Stimulated activated naive B cell treated with anti-CD40 and anti-IgM and Interleukin-4, amounts not matched to agents 10 μg/mL and 1 μg/mL and 100 μg/mL, for 72 hours (primary cell): Measurements from ENCODE around the gene OR5AS1.
"Not testable (repeated sequence)": the region's sequence is repeated elsewhere in the genome, so short reads cannot be mapped to it uniquely, and the experiment has no call there.

Experiments used
- ATAC-seq, 2 donors: fragments of 150-1000 bp; cut with Tn5 transposase; replicated peaks; 2 replicates each; pipeline ENCODE4 v1.10.0; 2021; ENCODE audit warnings: moderate library complexity in 1 of 2
- DNase-seq: peaks from one replicate; pipeline ENCODE4 v3.0.0; 2021
- H3K27ac Mint-ChIP-seq: one replicate; pipeline ENCODE4 v1.8.0; 2022; ENCODE audit warnings: mild to moderate bottlenecking, mixed read lengths
- H3K27me3 Mint-ChIP-seq, 2 donors: one replicate each; pipeline ENCODE4 v1.8.0; 2022; ENCODE audit warnings: mixed read lengths in 2 of 2
- H3K36me3 Mint-ChIP-seq, 2 donors: one replicate each; pipeline ENCODE4 v1.8.0; 2022; ENCODE audit warnings: mixed read lengths in 2 of 2, mild to moderate bottlenecking in 1 of 2
- H3K4me1 Mint-ChIP-seq, 2 donors: one replicate each; pipeline ENCODE4 v1.8.0; 2022; ENCODE audit warnings: mixed read lengths in 2 of 2, mild to moderate bottlenecking in 1 of 2
- H3K4me3 Mint-ChIP-seq, 2 donors: one replicate each; pipeline ENCODE4 v1.8.0; 2022; ENCODE audit warnings: mild to moderate bottlenecking in 2 of 2, mixed read lengths in 2 of 2, moderate library complexity in 1 of 2
- H3K9me3 Mint-ChIP-seq, 2 donors: one replicate each; pipeline ENCODE4 v1.8.0; 2022; ENCODE audit warnings: mixed read lengths in 2 of 2, mild to moderate bottlenecking in 1 of 2

OR5AS1 gene

GRCh38 chr11:56027354-56027753, at the start of gene OR5AS1:
TSS of gene OR5AS1 (plus strand) at chr11:56027654. CDS start at chr11:56030419, 2,765 bp downstream.
- Mint-ChIP-seq H3K9me3 (peaks cover 3 to 5% of the 10 kb centered on the region in 2 donors), H3K4me1 (no peaks in the 10 kb centered on the region), H3K36me3 (no peaks in the 10 kb centered on the region), H3K27me3 (no peaks in the 10 kb centered on the region), H3K27ac (no peak within 1 kb of the TSS), H3K4me3 (no peak within 1 kb of the TSS)
- DNase-seq (no peak), ATAC-seq (no peak)

GRCh38 chr11:55994525-55994924, 32.9 kb upstream of the OR5AS1 start, which contains the start of gene OR5F1:
TSS of gene OR5F1 (minus strand) at chr11:55994625. CDS start at chr11:55994625, 0 bp downstream.
- H3K27ac Mint-ChIP-seq, result no peak within 1 kb of the TSS

GRCh38 chr11:56010716-56011115, 16.7 kb upstream of the OR5AS1 start:
- Mint-ChIP-seq H3K9me3 (peaks cover 0 to 9% of the 10 kb centered on the region in 2 donors), H3K36me3 (no peaks in the 10 kb centered on the region), H3K27me3 (no peaks in the 10 kb centered on the region), H3K27ac (no peak overlapping the region), H3K4me1 (no peaks in the 10 kb centered on the region), H3K4me3 (no peak overlapping the region)
- DNase-seq (no peak), ATAC-seq (no peak)

More at GRCh38 chr11:55994525-55994924, 32.9 kb upstream of the OR5AS1 start, which contains the start of gene OR5F1:
- Mint-ChIP-seq H3K4me3 (no peak within 1 kb of the TSS), H3K36me3 (no peaks in the 10 kb centered on the region), H3K4me1 (no peaks in the 10 kb centered on the region), H3K9me3 (peaks cover 8% of the 10 kb centered on the region in 2 donors), H3K27me3 (no peaks in the 10 kb centered on the region)
- no peak for DNase-seq
- ATAC-seq, result no peak

- DNase-seq, result no peak
- Mint-ChIP-seq H3K27ac (no peak overlapping the region), H3K4me1 (no peaks in the 10 kb centered on the region), H3K36me3 (no peaks in the 10 kb centered on the region), H3K4me3 (no peak overlapping the region), H3K27me3 (no peaks in the 10 kb centered on the region), H3K9me3 (peaks cover 7 to 8% of the 10 kb centered on the region in 2 donors)
- ATAC-seq, result no peak
These were observed 13.6 kb upstream of the OR5AS1 start for GRCh38 chr11:56013805-56014204.

- ATAC-seq, result no peak
- Mint-ChIP-seq H3K36me3 (no peaks in the 10 kb centered on the region), H3K4me1 (no peaks in the 10 kb centered on the region), H3K9me3 (peaks cover 3% of the 10 kb centered on the region in 2 donors), H3K4me3 (no peak overlapping the region), H3K27me3 (no peaks in the 10 kb centered on the region), H3K27ac (no peak overlapping the region)
- no peak for DNase-seq
These were observed 18.1 kb downstream of the OR5AS1 start for GRCh38 chr11:56045538-56045937.

- Mint-ChIP-seq H3K4me1 (no peaks in the 10 kb centered on the region), H3K4me3 (no peak overlapping the region), H3K27ac (no peak overlapping the region), H3K36me3 (no peaks in the 10 kb centered on the region), H3K9me3 (no peaks in the 10 kb centered on the region), H3K27me3 (no peaks in the 10 kb centered on the region)
- DNase-seq, result no peak
- ATAC-seq, result no peak
These were observed 21.0 kb downstream of the OR5AS1 start for GRCh38 chr11:56048480-56048879.

- H3K27ac Mint-ChIP-seq, result no peak overlapping the region
- no peaks in the 10 kb centered on the region for H3K27me3 Mint-ChIP-seq
- no peaks in the 10 kb centered on the region for H3K36me3 Mint-ChIP-seq
- H3K4me1 Mint-ChIP-seq, result no peaks in the 10 kb centered on the region
- no peak overlapping the region for H3K4me3 Mint-ChIP-seq
- DNase-seq (no peak), ATAC-seq (no peak)
- no peaks in the 10 kb centered on the region for H3K9me3 Mint-ChIP-seq
These were observed 22.0 kb downstream of the OR5AS1 start for GRCh38 chr11:56049487-56049886.

GRCh38 chr11:56056366-56056765, 28.9 kb downstream of the OR5AS1 start:
- ATAC-seq, H3K27ac Mint-ChIP-seq: not testable (repeated sequence)

GRCh38 chr11:56057661-56058237, 30.3 kb downstream of the OR5AS1 start:
- DNase-seq, H3K4me1 Mint-ChIP-seq, H3K27me3 Mint-ChIP-seq, H3K9me3 Mint-ChIP-seq, H3K36me3 Mint-ChIP-seq, ATAC-seq, H3K27ac Mint-ChIP-seq, H3K4me3 Mint-ChIP-seq: not testable (repeated sequence)

More at GRCh38 chr11:56056366-56056765, 28.9 kb downstream of the OR5AS1 start:
- H3K27me3 Mint-ChIP-seq, DNase-seq, H3K9me3 Mint-ChIP-seq, H3K4me1 Mint-ChIP-seq, H3K4me3 Mint-ChIP-seq, H3K36me3 Mint-ChIP-seq: not testable (repeated sequence)

- not testable (repeated sequence) for H3K4me1 Mint-ChIP-seq, H3K4me3 Mint-ChIP-seq, H3K36me3 Mint-ChIP-seq, ATAC-seq, DNase-seq, H3K27me3 Mint-ChIP-seq, H3K9me3 Mint-ChIP-seq, H3K27ac Mint-ChIP-seq
These were observed 30.9 kb downstream of the OR5AS1 start for GRCh38 chr11:56058260-56058780.

- no peaks in the 10 kb centered on the region for H3K36me3 Mint-ChIP-seq
- no peak for ATAC-seq
- no peaks in the 10 kb centered on the region for H3K4me1 Mint-ChIP-seq
- no peaks in the 10 kb centered on the region for H3K27me3 Mint-ChIP-seq
- H3K4me3 Mint-ChIP-seq, result no peak overlapping the region
- peaks cover 3 to 10% of the 10 kb centered on the region in 2 donors for H3K9me3 Mint-ChIP-seq
- no peak overlapping the region for H3K27ac Mint-ChIP-seq
- no peak for DNase-seq
These were observed 39.5 kb downstream of the OR5AS1 start for GRCh38 chr11:56066980-56067379.
